Suppressor macrophage (primary cell): ENCODE data around the gene ENKD1.

Source experiments
- DNase-seq, 4 experiments: peaks; one replicate each; pipeline ENCODE4 v3.0.0-alpha.2; 2020 to 2022

The ENKD1 gene

GRCh38 chr16:67649494-67649931 lies 17.0 kb downstream of the ENKD1 start:
- DNase-seq = no peak

- DNase-seq = no peak
Observed at GRCh38 chr16:67648764-67649407, 17.7 kb downstream of the ENKD1 start.

GRCh38 chr16:67648088-67648763 lies 18.3 kb downstream of the ENKD1 start:
- DNase-seq = no peak

- no peak for DNase-seq
Observed at GRCh38 chr16:67647681-67648080, 18.9 kb downstream of the ENKD1 start.

DNA sequence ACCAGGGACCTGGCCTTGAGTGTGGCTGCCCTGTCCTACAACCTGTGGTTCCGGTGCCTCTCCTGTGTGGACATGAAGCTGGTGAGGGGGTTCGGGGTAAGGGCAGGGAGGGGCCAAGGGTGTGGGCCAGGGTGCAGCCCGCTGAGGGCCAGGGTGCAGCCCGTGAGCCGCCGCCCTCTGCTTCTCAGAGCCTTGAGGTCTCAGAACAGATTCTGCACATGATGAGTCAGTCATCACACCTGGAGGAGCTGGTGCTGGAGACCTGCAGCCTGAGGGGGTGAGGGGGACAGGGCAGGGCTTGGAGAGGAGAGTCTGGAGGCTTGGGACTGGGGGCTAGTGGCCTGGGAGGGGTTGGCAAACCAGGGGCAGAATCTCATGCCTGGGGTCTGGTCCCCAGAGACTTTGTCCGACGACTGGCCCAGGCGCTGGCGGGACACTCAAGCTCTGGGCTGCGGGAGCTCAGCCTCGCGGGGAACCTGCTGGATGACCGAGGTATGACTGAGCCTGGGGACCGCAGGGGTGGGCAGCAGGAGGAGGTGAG lies 19.4 kb downstream of the ENKD1 start:
- no peak for DNase-seq

GRCh38 chr16:67645397-67646121 lies 21.0 kb downstream of the ENKD1 start:
- DNase-seq = no peak

GRCh38 chr16:67644038-67644437 lies 22.5 kb downstream of the ENKD1 start:
- DNase-seq = no peak

DNA sequence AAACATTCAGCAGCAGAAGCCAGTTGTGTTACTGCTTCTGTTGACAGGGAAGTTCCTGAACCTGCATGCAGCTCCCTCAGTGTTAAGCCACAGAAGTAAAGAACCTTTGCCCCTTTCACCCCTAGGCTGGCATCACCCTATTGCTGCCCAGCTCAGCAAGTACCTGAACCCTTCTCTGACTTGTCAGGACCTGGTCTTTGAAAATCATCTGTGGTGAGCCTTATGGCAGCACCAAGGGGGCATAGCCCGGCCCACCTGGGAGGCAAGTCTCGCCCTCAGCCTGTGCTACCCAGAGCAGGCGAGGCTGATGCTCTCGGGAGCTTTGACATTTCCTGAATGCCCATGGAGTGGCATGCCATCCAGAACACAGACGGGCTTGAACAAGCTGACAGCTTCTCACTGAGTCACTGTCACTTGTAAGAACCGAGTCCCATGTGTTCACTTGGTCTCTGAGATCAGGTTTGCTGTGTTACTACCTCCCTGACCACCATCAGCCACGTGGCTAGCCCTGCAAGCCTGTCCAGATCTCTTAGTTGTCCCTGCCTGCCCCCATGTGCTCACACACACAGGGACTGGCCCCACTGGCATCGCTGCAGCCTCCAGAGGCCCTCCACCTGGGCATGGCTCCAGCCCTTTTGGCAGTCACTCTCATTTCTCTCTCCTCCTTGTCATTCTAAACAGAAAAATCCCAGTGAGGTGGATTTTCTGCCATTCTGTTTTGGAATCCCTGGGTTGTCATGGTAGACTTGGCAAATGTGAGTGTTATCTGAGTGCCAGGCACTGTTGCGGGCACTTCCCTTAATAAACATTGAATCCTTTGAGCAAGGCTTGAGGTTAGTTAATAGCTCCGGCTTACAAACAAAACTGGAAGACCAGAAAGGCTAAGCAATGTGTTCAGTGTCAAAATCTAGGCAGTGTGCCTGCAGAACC lies 24.5 kb downstream of the ENKD1 start:
- no peak for DNase-seq

DNA sequence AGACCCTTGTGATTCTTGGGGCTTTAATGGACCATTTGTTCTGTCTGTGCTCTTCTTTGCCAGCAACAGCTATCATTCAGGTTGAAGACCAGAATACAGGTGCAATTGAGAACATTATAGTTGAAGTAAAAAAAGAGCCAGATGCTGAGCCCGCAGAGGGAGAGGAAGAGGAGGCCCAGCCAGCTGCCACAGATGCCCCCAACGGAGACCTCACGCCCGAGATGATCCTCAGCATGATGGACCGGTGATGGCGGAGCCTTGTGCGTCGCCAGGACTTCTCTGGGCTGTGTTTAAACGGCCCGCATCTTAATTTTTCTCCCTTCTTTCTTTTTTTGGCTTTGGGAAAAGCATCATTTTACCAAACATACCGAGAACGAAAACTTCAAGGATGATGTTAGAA lies 28.9 kb downstream of the ENKD1 start:
- no peak for DNase-seq

- DNase-seq = no peak
Observed at GRCh38 chr16:67636713-67637112, 29.8 kb downstream of the ENKD1 start.

GRCh38 chr16:67632415-67633172 lies 34.0 kb downstream of the ENKD1 start:
- DNase-seq = no peak

GRCh38 chr16:67628216-67628615 lies 38.3 kb downstream of the ENKD1 start:
- no peak for DNase-seq

DNA sequence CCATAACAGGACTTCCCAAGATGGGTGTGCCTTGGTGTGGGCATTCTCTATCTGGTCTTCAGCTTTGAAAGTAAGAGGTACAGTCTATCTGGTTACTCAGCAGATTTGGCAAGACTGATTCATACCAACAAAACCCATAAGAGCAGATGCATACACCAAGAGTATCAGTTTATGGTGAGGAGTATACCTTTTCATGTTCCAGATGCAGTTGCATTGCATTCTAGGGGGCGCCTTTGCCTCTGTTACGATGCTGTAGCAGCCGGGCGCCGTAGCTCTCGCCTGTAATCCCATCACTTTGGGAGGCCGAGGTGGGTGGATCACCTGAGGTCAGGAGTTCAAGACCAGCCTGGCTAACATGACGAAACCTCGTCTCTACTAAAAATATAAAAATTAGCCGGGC lies 52.7 kb downstream of the ENKD1 start:
- DNase-seq = peak in 2 of 4 experiments; percentile 5 to 11
